Smooth muscle cell of the pulmonary artery (primary cell): Measurements from ENCODE around the gene SDR42E2. TPM values are rescaled to one million over a fixed set of nuclear protein-coding genes. Genes with fewer than 3 reads are reported as not detected.

Source experiments
- total RNA-seq: library from RNA; depleted of rRNA; stranded (reverse); fragments of >200 nt; gene quantifications from 2 replicates; pipeline ENCODE4 v1.2.3, GENCODE V29; 2014

SDR42E2 gene
- not detected in 2 replicates for total RNA-seq

DNA sequence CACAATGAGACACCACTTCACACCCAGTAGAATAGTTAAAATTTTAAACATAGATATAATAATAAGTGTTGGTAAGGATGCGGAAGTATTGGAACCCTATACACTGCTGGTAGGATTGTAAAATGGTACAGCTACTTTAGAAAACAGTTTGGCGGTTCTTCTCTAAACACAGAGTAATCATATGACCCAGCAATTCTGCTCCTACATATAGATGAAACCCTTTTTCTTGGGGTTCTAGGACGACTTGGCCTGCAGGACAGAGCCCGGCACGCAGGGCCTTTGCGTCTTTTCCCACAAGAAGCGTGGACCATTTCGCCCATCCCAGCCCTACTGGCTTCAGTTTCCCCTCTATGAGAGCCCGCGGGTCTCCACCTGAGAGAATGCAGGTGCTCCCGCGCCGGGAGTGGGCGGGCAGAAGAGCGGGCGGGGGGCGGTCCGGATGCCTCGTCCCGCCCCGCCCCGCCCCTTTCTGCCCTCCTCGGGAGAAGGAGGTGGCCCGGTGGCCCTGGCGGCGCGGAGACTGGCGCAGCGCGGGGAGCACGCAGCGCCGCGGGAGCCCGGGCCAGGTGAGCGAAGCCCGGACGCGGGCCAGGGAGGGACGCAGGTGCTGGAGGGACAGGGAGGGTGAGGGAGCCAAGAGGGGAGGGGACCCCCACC lies at the start of gene SDR42E2:
Gene SDR42E2 (plus strand): TSS at position 508 of the 657 bp plus-strand sequence. CDS start 3,077 bp downstream, outside the sequence.

DNA sequence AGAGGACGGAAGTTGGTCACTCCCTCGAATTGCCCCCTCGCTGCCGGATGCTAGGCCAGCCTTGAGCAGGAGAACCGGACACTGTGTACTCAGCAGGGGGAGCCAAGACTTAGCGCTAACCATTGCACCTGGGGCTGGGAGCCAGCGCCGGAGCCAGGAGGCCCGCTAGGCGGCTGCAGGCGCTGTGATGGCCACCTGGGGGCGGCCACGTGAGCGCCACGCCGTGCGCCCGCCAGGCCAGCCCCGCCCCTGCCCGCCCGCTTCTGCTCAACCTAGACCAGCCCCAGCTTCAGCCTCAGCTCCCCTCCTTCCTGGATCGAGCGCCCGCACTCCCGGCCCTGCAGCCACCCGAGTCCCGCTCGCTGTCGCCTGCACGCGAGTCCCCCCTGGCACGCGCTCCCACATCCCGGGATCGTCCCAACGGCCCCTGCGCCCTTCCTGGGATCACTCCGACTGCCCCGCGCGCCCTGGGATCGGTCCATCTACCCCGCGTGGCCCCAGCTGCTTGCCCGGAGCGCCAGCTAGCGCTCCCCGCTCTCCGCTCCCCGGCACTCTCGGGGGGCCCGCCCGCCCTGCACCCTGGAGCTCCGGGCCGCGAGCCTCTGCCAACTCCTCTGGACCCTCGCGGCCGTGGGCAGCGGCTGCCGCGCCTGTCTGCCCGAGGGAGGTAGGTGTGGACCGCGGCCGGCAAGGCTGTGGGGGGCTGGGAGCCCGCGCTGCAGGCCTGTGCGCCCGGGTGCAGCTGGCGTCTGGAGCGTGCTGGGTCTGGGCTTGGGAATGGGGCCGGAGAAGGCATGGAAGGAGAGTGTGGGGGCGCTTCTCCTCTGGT lies 43.9 kb downstream of the SDR42E2 start, which contains the start of gene EEF2K:
Gene EEF2K (plus strand): TSS at position 266 of the 829 bp plus-strand sequence. CDS start 19,452 bp downstream, outside the sequence.

Other genes with a start within 250 kb of the SDR42E2 start
- 143 and 156 TPM in 2 replicates for gene UQCRC2, start 209.1 kb upstream of the SDR42E2 start, total RNA-seq
- not detected in 2 replicates for gene PDZD9, start 161.4 kb upstream of the SDR42E2 start, total RNA-seq
- gene MOSMO, start 154.4 kb upstream of the SDR42E2 start, total RNA-seq = 13.7 and 14.7 TPM in 2 replicates
- gene VWA3A, start 70.0 kb upstream of the SDR42E2 start, total RNA-seq = under 0.01 and 0.03 TPM in 2 replicates
- 25.3 and 37.9 TPM in 2 replicates for gene EEF2K, start 43.8 kb downstream of the SDR42E2 start, total RNA-seq
- gene POLR3E, start 134.9 kb downstream of the SDR42E2 start, total RNA-seq = 60.5 and 100 TPM in 2 replicates
- gene CDR2, start 212.1 kb downstream of the SDR42E2 start, total RNA-seq = 37.9 and 38.1 TPM in 2 replicates